Effector memory CD8-positive, alpha-beta T cell (primary cell): ENCODE results near the gene CIP2A.
A peak's percentile ranks its signal among the peaks of the same experiment; 100 is the strongest.
"Not testable (repeated sequence)": the region's sequence is repeated elsewhere in the genome, so short reads cannot be mapped to it uniquely, and the experiment has no call there.

Source experiments
- ATAC-seq: fragments of 150-1000 bp; cut with Tn5 transposase; replicated peaks from 2 replicates; pipeline ENCODE4 v1.10.0; 2021; ENCODE audit warnings: mild to moderate bottlenecking, moderate library complexity
- DNase-seq, 3 experiments: peaks; one replicate each; pipeline ENCODE4 v3.0.0; 2021
- H3K27ac Mint-ChIP-seq, 2 donors: one replicate each; pipeline ENCODE4 v1.8.0; 2022; ENCODE audit warnings: mild to moderate bottlenecking in 2 of 2, mixed read lengths in 2 of 2, moderate library complexity in 2 of 2
- H3K27me3 Mint-ChIP-seq, 2 donors: one replicate each; pipeline ENCODE4 v1.8.0; 2022; ENCODE audit warnings: mixed read lengths in 2 of 2
- H3K36me3 Mint-ChIP-seq: one replicate; pipeline ENCODE4 v1.8.0; 2022; ENCODE audit warnings: mild to moderate bottlenecking, moderate library complexity, mixed read lengths; ENCODE audit not compliant: insufficient read depth
- H3K4me1 Mint-ChIP-seq, 2 donors: one replicate each; pipeline ENCODE4 v1.8.0; 2022; ENCODE audit warnings: low read depth in 2 of 2, mixed read lengths in 2 of 2
- H3K4me3 Mint-ChIP-seq, 2 donors: one replicate each; pipeline ENCODE4 v1.8.0; 2022; ENCODE audit warnings: mild to moderate bottlenecking in 2 of 2, mixed read lengths in 2 of 2, moderate library complexity in 2 of 2
- H3K9me3 Mint-ChIP-seq, 2 donors: one replicate each; pipeline ENCODE4 v1.8.0; 2022; ENCODE audit warnings: mixed read lengths in 2 of 2
- total RNA-seq, 9 experiments: gene quantifications; one replicate each; lab custom pipeline; 2026; lab: John Stamatoyannopoulos, UW

The CIP2A gene
- 8.1 to 16.7 (median 13.6) reads per million in 9 experiments for total RNA-seq

DNA sequence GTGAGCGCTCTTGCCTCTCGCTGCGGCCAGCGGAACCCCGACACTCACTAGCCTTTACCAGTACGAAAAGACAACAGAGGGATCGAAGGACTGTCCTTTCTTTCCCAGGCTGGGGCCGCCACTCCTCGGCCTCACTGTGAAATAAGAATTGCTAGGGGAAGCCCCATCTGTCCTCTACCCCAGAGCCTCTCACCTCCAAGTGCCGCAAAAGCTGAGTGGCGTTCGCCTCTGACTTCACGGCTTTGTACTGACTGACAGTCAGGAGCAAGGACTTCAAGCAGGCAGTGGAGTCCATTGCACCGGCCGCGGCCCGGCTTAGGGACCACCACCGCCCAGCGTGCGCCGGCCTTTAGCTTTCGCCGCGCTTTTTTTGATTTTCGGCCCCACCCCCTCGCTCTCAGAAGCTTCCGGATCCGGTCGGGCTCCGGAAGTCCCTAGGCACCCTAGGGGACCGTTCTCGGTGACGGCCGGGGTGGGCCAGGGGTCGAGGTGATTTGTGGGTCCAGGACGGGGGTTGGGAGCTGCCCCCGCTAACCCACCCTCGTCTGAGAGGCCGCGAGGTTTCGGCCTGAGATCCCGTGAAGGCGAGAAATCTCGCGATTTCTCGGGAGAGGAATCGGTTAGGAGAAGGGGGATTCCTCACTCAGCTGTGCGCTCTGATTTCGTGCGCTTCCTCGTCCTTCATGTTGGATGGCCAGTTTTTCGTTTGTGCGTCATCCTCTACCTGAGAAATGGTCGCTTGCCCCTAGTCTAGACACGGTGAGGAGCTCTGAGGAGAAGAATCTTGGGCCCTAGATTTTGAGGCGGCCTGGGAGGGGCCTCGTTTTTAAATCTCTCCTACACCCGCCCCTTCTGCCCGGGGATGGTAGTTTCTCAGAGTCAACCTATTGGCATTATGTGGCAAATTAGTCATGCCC is at the start of gene CIP2A, which contains the start of gene DZIP3:
Gene CIP2A (minus strand): TSS at position 358 of the 917 bp plus-strand sequence. CDS start 63 bp downstream, at position 295.
Gene DZIP3 (plus strand): TSS at position 642 of the 917 bp plus-strand sequence. CDS start 15,685 bp downstream, outside the sequence.
- peak; percentile 75 for ATAC-seq
- Mint-ChIP-seq H3K9me3 (no peaks in the 10 kb centered on the region), H3K27me3 (no peaks in the 10 kb centered on the region), H3K27ac (peak within 1 kb of the TSS; percentile 99 to 100), H3K4me3 (peak within 1 kb of the TSS; percentile 95 to 97), H3K36me3 (peaks cover 18% of the 10 kb centered on the region), H3K4me1 (peaks cover 17 to 37% of the 10 kb centered on the region in 2 donors)
- peak; percentile 80 to 89 (median 81) for DNase-seq

GRCh38 chr3:108629974-108630373 is 40.7 kb upstream of the CIP2A start:
- no peak overlapping the region for H3K27ac Mint-ChIP-seq
- H3K4me1 Mint-ChIP-seq: peaks cover 0 to 4% of the 10 kb centered on the region in 2 donors
- no peaks in the 10 kb centered on the region for H3K9me3 Mint-ChIP-seq
- no peak for DNase-seq
- ATAC-seq: no peak
- no peaks in the 10 kb centered on the region for H3K27me3 Mint-ChIP-seq
- peaks cover 2% of the 10 kb centered on the region for H3K36me3 Mint-ChIP-seq
- no peak overlapping the region for H3K4me3 Mint-ChIP-seq

DNA sequence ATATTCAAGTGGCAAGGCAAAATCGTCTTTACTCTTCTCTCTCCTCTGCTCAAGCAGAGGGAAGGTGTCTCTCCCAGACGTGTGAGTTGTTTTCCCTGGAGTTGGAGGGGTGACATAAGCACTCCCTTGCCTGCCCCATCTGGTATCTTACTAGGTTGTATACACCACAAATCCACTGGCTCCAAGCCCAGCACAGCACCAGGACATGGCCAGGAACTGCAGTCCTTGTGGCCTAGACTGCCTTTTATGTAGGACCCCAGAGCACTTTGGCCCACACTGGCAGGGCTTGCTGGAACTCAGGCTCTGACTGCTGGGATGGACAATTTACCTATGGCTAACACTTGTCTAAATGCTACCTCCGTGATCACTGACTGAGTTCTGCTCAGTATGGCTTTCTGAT is 34.3 kb upstream of the CIP2A start:
- no peaks in the 10 kb centered on the region for H3K9me3 Mint-ChIP-seq
- H3K36me3 Mint-ChIP-seq: no peaks in the 10 kb centered on the region
- no peak overlapping the region for H3K27ac Mint-ChIP-seq
- peaks cover 0 to 3% of the 10 kb centered on the region in 2 donors for H3K4me1 Mint-ChIP-seq
- no peak overlapping the region for H3K4me3 Mint-ChIP-seq
- no peak for ATAC-seq
- no peak for DNase-seq
- no peaks in the 10 kb centered on the region for H3K27me3 Mint-ChIP-seq

- peaks cover 3% of the 10 kb centered on the region for H3K36me3 Mint-ChIP-seq
- H3K27ac Mint-ChIP-seq: no peak overlapping the region
- H3K4me3 Mint-ChIP-seq: no peak overlapping the region
- ATAC-seq (no peak), DNase-seq (no peak)
- no peaks in the 10 kb centered on the region for H3K9me3 Mint-ChIP-seq
- H3K4me1 Mint-ChIP-seq: peaks cover 0 to 3% of the 10 kb centered on the region in 2 donors
- H3K27me3 Mint-ChIP-seq: no peaks in the 10 kb centered on the region
These were observed 31.0 kb upstream of the CIP2A start for GRCh38 chr3:108620250-108620649.

DNA sequence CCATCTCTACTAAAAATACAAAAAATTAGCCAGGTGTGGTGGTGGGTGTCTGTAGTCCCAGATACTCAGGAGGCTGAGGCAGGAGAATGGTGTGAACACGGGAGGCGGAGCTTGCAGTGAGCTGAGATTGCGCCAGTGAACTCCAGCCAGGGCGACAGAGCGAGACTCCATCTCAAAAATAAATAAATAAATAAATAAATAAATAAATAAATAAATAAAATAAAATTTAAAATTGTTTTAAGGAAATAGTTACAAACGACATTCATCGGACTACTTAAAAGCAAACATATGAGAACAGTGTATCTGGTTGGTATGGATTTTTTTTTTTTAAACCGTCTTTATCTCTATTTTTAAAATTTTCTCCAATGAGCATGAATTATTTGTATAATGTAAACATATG is 26.9 kb upstream of the CIP2A start:
- H3K27me3 Mint-ChIP-seq, H3K4me3 Mint-ChIP-seq, DNase-seq, H3K27ac Mint-ChIP-seq, H3K9me3 Mint-ChIP-seq, H3K4me1 Mint-ChIP-seq, H3K36me3 Mint-ChIP-seq, ATAC-seq: not testable (repeated sequence)

- H3K36me3 Mint-ChIP-seq: peaks cover 3% of the 10 kb centered on the region
- ATAC-seq (no peak), DNase-seq (no peak)
- H3K4me1 Mint-ChIP-seq: peaks cover 2 to 12% of the 10 kb centered on the region in 2 donors
- no peaks in the 10 kb centered on the region for H3K9me3 Mint-ChIP-seq
- no peak overlapping the region for H3K4me3 Mint-ChIP-seq
- no peak overlapping the region for H3K27ac Mint-ChIP-seq
- no peaks in the 10 kb centered on the region for H3K27me3 Mint-ChIP-seq
These were observed 21.4 kb upstream of the CIP2A start for GRCh38 chr3:108610651-108611050.

GRCh38 chr3:108608750-108609149 is 19.5 kb upstream of the CIP2A start:
- H3K27me3 Mint-ChIP-seq: no peaks in the 10 kb centered on the region
- peak overlapping the region in 1 of 2 donors; percentile 45 for H3K27ac Mint-ChIP-seq
- peaks cover 3% of the 10 kb centered on the region for H3K36me3 Mint-ChIP-seq
- DNase-seq: no peak
- ATAC-seq: no peak
- H3K9me3 Mint-ChIP-seq: no peaks in the 10 kb centered on the region
- no peak overlapping the region for H3K4me3 Mint-ChIP-seq
- H3K4me1 Mint-ChIP-seq: peaks cover 11 to 24% of the 10 kb centered on the region in 2 donors

GRCh38 chr3:108605491-108605890 is 16.3 kb upstream of the CIP2A start:
- no peak for ATAC-seq
- Mint-ChIP-seq H3K4me3 (no peak overlapping the region), H3K27ac (peak overlapping the region in 1 of 2 donors; percentile 22), H3K4me1 (peaks cover 24 to 46% of the 10 kb centered on the region in 2 donors), H3K9me3 (no peaks in the 10 kb centered on the region), H3K27me3 (no peaks in the 10 kb centered on the region), H3K36me3 (peaks cover 5% of the 10 kb centered on the region)
- no peak for DNase-seq

- no peak overlapping the region for H3K4me3 Mint-ChIP-seq
- no peaks in the 10 kb centered on the region for H3K27me3 Mint-ChIP-seq
- ATAC-seq (no peak), DNase-seq (no peak)
- H3K9me3 Mint-ChIP-seq: no peaks in the 10 kb centered on the region
- peaks cover 5% of the 10 kb centered on the region for H3K36me3 Mint-ChIP-seq
- peaks cover 24 to 46% of the 10 kb centered on the region in 2 donors for H3K4me1 Mint-ChIP-seq
- peak overlapping the region in 1 of 2 donors; percentile 35 for H3K27ac Mint-ChIP-seq
These were observed 15.8 kb upstream of the CIP2A start for GRCh38 chr3:108605028-108605427.

DNA sequence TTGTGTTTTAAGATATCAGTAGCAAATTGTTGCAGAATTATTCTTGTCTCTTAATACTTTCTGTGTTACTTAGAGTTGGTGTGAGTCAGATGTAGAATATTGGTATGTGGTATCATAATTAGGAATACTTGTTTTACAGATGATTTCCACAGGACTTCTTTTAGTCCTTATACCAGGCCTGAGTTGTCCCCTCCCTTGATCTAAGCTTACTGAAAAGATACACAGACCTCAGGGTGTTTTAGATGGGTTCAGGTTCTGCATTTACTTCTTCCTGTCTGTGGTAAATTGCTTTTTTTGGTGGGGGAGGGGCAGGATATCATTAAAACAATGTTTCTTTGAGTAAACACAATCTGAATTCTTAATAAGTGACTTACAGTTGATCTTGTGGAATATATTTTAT is 14.5 kb upstream of the CIP2A start:
- peak; percentile 52 for ATAC-seq

DNA sequence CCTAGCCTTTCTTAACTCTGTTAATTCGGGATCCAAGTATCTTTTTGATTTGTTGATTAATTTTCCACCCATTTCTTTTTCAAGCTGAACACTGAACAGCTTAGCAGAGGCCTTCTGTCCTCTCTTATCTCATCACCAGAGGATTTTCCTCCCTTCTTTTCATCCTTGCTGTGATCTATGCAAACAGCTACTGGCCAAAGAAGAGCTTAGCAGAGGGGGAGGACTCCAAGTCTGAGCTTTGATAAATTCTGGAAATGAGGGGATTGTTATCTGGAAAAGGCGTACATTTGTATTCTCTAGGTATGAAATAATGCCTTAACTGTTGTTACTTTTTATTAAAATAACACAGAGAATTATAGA is 13.7 kb upstream of the CIP2A start:
- no peak for DNase-seq
- Mint-ChIP-seq H3K9me3 (no peaks in the 10 kb centered on the region), H3K4me3 (peak overlapping the region; percentile 60 to 73), H3K36me3 (peaks cover 2% of the 10 kb centered on the region), H3K27me3 (no peaks in the 10 kb centered on the region), H3K27ac (peak overlapping the region; percentile 90 to 97), H3K4me1 (peaks cover 24 to 51% of the 10 kb centered on the region in 2 donors)
- ATAC-seq: no peak

More for the DNA sequence above, 14.5 kb upstream of the CIP2A start:
- peak; percentile 16 to 36 (median 27) for DNase-seq
- Mint-ChIP-seq H3K9me3 (no peaks in the 10 kb centered on the region), H3K4me1 (peaks cover 24 to 46% of the 10 kb centered on the region in 2 donors), H3K27ac (peak overlapping the region; percentile 90 to 97), H3K27me3 (no peaks in the 10 kb centered on the region), H3K4me3 (peak overlapping the region; percentile 60 to 73), H3K36me3 (peaks cover 4% of the 10 kb centered on the region)

- ATAC-seq: peak; percentile 90
- H3K4me3 Mint-ChIP-seq: peak overlapping the region; percentile 60 to 73
- H3K27me3 Mint-ChIP-seq: no peaks in the 10 kb centered on the region
- peaks cover 2% of the 10 kb centered on the region for H3K36me3 Mint-ChIP-seq
- H3K27ac Mint-ChIP-seq: peak overlapping the region; percentile 90 to 97
- H3K9me3 Mint-ChIP-seq: no peaks in the 10 kb centered on the region
- peaks cover 24 to 47% of the 10 kb centered on the region in 2 donors for H3K4me1 Mint-ChIP-seq
- peak; percentile 25 to 49 (median 34) for DNase-seq
These were observed 13.2 kb upstream of the CIP2A start for GRCh38 chr3:108602249-108602934.

GRCh38 chr3:108599677-108600409 is 10.6 kb upstream of the CIP2A start:
- peaks cover 16 to 37% of the 10 kb centered on the region in 2 donors for H3K4me1 Mint-ChIP-seq

More at GRCh38 chr3:108599677-108600409, 10.6 kb upstream of the CIP2A start:
- H3K9me3 Mint-ChIP-seq: no peaks in the 10 kb centered on the region
- no peaks in the 10 kb centered on the region for H3K27me3 Mint-ChIP-seq
- H3K27ac Mint-ChIP-seq: no peak overlapping the region
- H3K36me3 Mint-ChIP-seq: peaks cover 2% of the 10 kb centered on the region
- no peak overlapping the region for H3K4me3 Mint-ChIP-seq
- ATAC-seq: no peak
- no peak for DNase-seq
